Activated CD4-positive, CD25-positive, alpha-beta regulatory T cell treated with anti-CD3 and anti-CD28 coated beads, Interleukin-2, amount 50 U/mL, for 72 hours (primary cell): ENCODE results near the gene SCRT2.

Source experiments
- DNase-seq: peaks from one replicate; pipeline ENCODE4 v3.0.0; 2021

The SCRT2 gene

DNA sequence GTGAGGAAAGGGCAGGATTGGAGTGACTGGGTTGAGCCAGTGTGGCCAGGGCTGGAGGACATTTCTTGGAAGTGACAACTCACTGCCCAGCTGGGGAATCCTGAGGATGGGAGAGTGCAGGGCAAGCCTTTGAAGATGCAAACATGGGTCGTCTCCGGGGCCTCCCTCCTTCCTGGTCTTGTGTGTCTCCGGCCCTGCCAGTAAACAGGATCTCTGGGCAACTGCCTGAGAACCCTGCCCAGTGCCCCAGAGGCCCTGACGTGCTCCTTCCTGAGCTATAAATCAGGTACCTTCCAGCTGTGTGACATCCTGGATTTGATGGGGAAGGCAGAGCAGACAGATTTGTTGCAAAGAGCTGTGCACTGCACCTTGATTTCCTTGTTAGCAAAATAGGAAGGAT lies 52.6 kb downstream of the SCRT2 start:
- no peak for DNase-seq

DNA sequence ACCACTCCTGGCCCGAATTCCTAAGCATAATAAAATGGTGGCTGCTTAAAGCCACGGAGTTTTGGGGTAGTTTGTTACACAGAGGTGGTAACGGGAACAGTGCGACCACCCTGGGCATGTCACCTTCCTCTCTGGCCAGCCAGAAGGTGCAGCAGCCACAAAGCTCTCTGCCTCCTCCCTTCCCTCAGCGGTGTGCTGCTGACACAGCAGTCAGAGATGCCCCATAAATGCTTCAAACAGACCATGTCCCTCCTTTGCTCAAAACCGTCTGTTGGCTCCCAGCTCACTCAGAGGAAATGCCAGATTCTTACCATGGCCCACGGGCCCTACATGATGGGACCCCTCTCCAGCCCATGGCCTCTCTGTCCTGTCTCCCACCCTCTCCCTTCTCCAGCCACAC lies 53.4 kb downstream of the SCRT2 start:
- DNase-seq: no peak

DNA sequence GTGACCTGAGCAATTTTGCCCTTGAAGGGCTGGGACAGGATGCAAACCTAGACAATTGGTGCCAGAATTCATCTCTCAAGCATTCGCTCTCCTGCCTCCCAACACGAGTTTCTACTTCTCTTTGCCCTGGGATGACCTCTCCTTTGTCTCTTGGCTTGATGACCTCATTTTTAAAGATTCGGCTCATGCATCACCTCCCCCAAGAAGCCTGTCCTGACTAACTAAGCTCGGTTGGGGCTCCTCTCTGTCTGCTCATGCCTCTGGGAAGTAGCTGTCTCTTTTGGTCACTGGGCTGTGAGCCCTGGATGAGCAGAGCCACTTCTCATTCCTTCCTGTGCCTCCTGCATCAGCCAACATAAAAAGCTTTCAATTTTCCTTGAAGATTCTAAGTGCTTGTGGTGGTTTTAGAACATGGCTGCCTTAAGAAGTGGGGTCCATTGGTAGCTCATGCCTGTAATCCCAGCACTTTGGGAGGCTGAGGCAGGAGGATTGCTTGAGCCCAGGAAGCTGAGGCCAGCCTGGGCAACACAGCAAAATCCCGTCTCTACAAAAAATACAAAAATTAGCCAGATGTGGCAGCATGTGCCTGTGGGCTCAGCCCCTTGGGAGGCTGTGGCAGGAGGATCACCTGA lies 54.4 kb downstream of the SCRT2 start:
- DNase-seq: no peak

DNA sequence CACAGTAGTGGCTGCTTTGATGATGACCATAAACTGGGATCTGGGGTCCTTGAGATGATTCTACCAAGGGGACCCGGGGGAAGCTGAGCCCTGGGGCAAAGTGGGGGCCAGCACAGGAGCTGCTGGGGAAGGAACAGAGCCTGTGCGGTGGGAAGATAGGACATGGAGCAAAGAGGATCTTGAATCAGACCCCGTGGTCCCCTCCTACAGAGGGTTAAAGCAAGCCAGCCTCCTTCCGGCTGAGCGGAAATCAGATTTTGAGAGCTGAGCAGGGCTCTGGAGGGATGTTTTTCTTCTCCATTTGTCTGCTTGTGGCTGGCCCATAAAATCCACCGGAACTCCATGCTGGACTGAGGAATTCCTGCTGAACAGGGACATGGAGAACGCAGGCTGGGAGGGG lies 55.4 kb downstream of the SCRT2 start:
- no peak for DNase-seq

DNA sequence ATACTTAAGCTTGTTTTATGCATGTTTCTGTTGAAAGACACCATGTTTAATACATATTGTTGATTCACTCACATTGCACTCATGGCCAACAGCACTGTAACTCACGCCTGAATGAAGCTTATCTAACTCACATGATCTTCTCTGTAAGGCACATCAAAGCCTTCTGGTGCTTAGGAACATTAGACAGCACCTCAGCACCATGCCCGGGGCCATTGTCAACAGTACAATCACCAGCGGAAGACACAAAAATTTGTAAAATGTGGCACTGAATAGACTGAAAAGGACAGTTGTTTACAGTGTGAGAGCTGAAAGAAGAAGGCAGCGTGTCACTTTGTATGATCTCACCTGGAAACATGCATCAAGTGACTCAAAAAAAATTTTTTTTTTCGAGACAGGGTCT lies 56.6 kb downstream of the SCRT2 start:
- no peak for DNase-seq

DNA sequence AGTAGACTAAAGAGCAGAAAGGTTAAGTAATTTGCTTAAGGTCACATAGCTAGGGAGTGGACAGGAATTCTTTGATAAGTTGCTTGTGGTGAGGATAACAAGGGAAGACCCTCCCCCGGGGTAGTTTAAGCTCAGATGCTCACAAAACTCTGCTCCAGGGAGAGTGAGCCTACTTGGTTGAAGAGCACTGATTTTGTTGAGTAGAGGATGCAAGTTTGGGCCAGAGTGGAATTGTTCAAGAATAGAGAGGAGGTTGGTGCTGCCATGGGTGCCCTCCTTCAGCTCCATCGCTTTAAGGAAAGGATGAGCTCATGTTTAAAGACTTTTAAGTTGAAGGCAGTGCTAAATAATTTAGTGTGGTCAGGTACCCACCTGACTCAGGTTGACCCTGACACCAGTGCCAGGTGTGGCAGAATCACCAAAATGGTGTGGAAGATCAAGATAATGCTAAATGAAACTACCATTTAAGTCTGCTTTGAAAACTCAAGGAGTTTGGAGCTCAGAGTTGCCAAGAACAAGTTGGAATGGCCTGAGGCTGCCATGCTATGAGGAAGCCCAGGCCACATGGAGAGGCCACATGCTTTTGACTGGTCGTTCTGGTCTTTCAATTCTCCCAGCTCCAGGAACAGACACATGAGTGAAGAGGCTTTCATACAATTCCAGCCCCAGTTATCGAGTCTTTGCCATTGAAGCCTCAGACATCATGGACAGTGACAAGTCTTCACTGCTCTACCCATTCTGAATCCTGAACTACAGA lies 57.5 kb downstream of the SCRT2 start:
- DNase-seq: no peak

DNA sequence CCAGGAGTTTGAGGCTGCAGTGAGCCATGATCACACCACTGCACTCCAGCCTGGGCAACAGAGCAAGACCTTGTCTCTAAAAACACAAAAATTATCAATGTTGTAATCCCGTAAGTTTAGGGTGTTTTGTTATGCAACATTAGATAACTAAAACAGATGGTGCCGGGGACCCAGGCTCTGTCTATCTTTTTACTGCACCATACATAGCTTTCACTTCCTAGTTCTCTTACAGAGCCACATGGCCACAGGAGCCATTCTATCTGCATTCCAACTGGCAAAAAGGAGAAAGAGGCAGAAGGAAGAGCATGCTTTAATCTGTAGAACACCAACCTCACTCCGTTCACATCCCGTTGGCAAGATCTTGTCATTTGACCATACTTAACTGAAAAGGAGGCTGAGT lies 60.1 kb downstream of the SCRT2 start:
- DNase-seq: no peak

DNA sequence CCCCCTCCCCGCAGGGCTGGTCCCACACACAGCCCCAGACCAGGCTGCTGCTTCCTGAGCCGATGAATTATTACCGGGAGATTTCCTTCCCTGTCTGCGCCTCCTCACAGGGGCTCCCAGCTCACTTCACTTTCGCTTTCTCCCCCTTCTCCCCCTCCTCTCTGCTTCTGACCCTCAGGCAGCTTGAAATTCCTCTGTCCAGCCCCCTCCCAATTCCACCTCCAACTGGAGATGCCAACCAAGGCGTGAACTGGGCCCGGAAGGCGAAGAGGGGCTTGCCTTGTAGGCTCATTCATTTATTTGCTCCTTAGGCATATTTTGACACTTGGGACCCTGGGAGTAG lies 63.8 kb downstream of the SCRT2 start:
- no peak for DNase-seq
